DMS53 (cell line): Measurements from ENCODE around the gene CCDC9.
A peak's percentile ranks its signal among the peaks of the same experiment; 100 is the strongest.
"Not testable (repeated sequence)": the region's sequence is repeated elsewhere in the genome, so short reads cannot be mapped to it uniquely, and the experiment has no call there.

Experiments used
- DNase-seq: peaks from one replicate; lab custom pipeline; 2025; lab: John Stamatoyannopoulos, UW

Gene CCDC9

DNA sequence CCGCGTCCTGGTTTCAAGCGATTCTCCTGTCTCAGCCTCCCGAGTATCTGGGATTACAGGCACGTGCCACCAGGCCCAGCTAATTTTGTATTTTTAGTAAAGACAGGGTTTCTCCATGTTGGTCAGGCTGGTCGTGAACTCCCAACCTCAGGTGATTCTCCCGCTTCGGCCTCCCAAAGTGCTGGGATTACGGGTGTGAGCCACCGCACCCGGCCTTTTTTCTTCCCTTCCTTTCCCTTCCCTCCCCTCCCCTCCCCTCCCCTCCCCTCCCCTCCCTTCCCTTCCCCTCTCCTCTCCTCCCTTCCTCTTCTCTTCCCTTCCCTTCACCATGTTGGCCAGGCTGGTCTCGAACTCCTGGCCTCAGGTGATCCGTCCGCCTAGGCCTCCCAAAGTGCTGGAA is 44.5 kb downstream of the CCDC9 start:
- not testable (repeated sequence) for DNase-seq

GRCh38 chr19:47302249-47302648 is 45.9 kb downstream of the CCDC9 start:
- DNase-seq: no peak

DNA sequence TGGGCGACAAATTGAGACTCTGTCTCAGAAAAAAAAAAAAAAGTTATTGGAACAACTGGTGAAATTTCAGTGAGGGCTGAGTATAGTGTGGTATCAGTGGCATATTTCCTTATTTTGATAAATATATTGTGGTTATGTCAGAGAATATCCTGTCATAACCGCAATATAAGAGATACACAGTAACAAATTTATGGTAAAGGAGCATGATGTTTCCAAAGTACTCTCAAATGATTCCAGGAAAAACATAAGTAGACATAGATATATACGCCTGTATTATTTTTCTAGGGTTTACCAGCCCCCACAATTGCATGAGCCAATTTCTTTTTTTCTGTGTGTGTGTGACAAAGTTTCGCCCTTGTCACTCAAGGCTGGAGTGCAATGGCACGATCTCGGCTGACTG is 47.6 kb downstream of the CCDC9 start:
- no peak for DNase-seq

GRCh38 chr19:47305309-47305751 is 49.0 kb downstream of the CCDC9 start:
- DNase-seq: peak; percentile 88

- no peak for DNase-seq
These were observed 50.0 kb downstream of the CCDC9 start for GRCh38 chr19:47306303-47306702.

DNA sequence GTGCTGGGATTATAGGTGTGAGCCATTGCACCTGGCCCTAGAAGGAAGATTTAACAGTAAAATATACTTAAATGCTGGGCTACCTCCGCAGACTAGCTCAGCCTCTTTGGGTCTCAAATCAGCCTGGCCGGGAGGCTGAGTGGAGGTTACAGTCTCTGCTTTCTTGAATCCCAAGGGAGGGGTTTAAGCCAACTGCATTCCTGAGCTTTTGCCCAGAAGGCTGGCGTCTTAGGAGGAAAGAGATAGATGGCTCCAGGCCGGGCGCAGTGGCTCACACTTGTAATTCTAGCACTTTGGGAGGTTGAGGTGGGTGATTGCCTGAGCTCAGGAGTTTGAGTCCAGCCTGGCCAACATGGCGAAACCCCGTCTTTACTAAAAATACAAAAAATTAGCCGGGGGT is 52.7 kb downstream of the CCDC9 start:
- no peak for DNase-seq

- DNase-seq: no peak
These were observed 53.3 kb downstream of the CCDC9 start, which contains the start of gene C5AR1 for GRCh38 chr19:47309608-47310007. TSS of gene C5AR1 (plus strand) at chr19:47309861. CDS start at chr19:47309896, 35 bp downstream.

GRCh38 chr19:47310323-47310722 is 54.0 kb downstream of the CCDC9 start:
- DNase-seq: no peak

DNA sequence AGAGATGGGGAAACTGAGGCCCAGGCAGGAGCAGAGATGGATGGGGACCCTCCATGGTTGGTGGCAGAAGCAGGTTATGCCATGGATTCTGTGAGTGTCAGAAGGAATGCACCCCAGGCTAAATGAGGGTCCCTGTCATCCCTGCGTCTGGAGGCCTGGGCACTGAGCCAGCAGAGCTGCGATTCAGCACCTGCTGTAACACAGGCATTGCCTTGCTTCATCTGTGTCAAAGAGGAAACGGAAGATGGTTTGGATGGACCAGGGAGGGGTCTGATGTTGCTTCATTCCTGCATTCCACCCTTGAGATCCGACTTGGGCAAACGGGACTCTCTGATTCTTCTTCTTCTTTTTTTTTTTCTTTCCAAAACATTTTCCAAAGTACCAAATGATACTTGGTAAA is 54.5 kb downstream of the CCDC9 start:
- DNase-seq: peak; percentile 67

- DNase-seq: no peak
These were observed 56.2 kb downstream of the CCDC9 start for GRCh38 chr19:47312366-47313006.

GRCh38 chr19:47313754-47314295 is 57.5 kb downstream of the CCDC9 start:
- DNase-seq: peak; percentile 27

DNA sequence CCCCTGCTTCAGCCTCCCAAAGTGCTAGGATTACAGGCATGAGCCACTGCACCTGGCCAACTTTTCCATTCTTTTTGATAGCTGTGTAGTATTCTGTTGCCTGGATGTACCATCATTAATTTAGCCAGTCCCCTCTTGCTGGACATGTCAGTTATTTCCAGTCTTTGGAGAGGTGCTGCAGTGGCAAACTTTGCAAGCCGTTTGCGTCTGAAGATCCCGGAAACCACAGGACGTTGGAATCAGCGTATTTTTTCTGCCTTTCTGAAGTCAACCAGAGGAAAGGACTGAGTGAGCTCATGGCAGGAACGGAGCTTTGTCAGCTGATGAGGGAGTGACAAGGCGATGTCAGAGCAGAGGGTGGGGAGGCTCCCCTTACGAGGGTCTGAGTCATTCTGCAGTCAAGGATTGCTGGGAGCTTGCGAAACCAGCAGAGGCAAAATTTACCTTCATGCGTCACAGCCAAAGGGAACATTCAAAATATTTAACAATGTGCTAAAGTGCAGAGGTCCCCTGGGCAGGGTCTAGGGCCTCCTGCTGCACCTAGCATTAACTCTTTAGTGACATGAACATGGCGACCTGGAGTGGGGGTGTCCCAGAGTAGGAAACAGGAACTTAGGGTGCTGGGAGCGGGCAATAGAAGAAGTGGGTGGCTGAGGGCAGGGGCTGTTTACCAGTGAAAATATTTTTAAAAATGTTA is 58.9 kb downstream of the CCDC9 start:
- peak; percentile 89 for DNase-seq

DNA sequence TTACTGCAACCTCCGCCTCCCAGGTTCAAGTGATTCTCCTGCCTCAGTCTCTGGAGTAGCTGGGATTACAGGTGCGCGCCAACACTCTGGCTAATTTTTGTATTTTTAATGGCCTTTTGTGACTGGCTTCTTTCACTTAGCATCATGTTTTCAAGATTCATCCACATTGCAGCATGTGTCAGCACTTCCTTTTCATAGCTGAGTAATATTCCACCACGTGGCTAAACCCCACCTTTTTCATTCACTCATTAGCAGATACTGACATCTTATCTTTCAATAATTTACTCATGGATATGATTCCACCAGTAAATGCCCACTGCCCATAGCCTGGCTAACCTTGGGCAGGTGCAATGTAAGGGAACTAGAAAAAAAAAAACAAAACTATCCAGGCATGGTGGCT is 60.2 kb downstream of the CCDC9 start:
- no peak for DNase-seq

DNA sequence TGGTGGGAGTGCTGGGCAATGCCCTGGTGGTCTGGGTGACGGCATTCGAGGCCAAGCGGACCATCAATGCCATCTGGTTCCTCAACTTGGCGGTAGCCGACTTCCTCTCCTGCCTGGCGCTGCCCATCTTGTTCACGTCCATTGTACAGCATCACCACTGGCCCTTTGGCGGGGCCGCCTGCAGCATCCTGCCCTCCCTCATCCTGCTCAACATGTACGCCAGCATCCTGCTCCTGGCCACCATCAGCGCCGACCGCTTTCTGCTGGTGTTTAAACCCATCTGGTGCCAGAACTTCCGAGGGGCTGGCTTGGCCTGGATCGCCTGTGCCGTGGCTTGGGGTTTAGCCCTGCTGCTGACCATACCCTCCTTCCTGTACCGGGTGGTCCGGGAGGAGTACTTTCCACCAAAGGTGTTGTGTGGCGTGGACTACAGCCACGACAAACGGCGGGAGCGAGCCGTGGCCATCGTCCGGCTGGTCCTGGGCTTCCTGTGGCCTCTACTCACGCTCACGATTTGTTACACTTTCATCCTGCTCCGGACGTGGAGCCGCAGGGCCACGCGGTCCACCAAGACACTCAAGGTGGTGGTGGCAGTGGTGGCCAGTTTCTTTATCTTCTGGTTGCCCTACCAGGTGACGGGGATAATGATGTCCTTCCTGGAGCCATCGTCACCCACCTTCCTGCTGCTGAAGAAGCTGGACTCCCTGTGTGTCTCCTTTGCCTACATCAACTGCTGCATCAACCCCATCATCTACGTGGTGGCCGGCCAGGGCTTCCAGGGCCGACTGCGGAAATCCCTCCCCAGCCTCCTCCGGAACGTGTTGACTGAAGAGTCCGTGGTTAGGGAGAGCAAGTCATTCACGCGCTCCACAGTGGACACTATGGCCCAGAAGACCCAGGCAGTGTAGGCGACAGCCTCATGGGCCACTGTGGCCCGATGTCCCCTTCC is 63.9 kb downstream of the CCDC9 start:
- no peak for DNase-seq
